GM23338 (cell line): Measurements from ENCODE around the gene SLC34A3. TPM values are rescaled to one million over a fixed set of nuclear protein-coding genes. Genes with fewer than 3 reads are reported as not detected.
A peak's percentile ranks its signal among the peaks of the same experiment; 100 is the strongest.

Experiments used
- ATAC-seq: fragments of 200-7000 bp; cut with Tn5 transposase; 3 replicates; pipeline ENCODE4 v1.9.1; 2020
- DNase-seq: peaks from one replicate; pipeline ENCODE4 v3.0.0-alpha.2; 2015; ENCODE audit warnings: low spot score
- H2AFZ ChIP-seq: fragments of 200-600 bp; sonication (generic); 2 replicates; pipeline ENCODE4 v1.8.0; 2016; ENCODE audit warnings: antibody characterized with exemption, mild to moderate bottlenecking, moderate library complexity
- H3F3A ChIP-seq: fragments of 200-600 bp; sonication (generic); replicated peaks from 2 replicates; pipeline ENCODE4 v1.8.0; 2017; ENCODE audit warnings: antibody characterized with exemption, mixed run types, low read depth
- H3K27ac ChIP-seq: fragments of 200-600 bp; sonication (generic); 2 replicates; pipeline ENCODE4 v1.6.1; 2016; ENCODE audit warnings: low read depth
- H3K27me3 ChIP-seq: fragments of 200-600 bp; sonication (generic); 2 replicates; pipeline ENCODE4 v1.8.0; 2016; ENCODE audit warnings: mild to moderate bottlenecking, mixed run types, moderate library complexity; ENCODE audit not compliant: insufficient read depth
- H3K36me3 ChIP-seq: fragments of 200-600 bp; sonication (generic); 2 replicates; pipeline ENCODE4 v1.8.0; 2016; ENCODE audit warnings: mild to moderate bottlenecking; ENCODE audit not compliant: insufficient read depth
- H3K4me1 ChIP-seq: fragments of 200-600 bp; sonication (generic); 2 replicates; pipeline ENCODE4 v1.8.0; 2016; ENCODE audit warnings: mild to moderate bottlenecking, moderate library complexity; ENCODE audit not compliant: insufficient read depth
- H3K4me2 ChIP-seq: fragments of 200-600 bp; sonication (generic); 2 replicates; pipeline ENCODE4 v1.7.1; 2017; ENCODE audit warnings: mixed run types
- H3K4me3 ChIP-seq: fragments of 200-600 bp; sonication (generic); 2 replicates; pipeline ENCODE4 v1.6.1; 2016; ENCODE audit warnings: mixed run types
- H3K79me2 ChIP-seq: fragments of 200-600 bp; sonication (generic); replicated peaks from 2 replicates; pipeline ENCODE4 v1.8.0; 2017; ENCODE audit warnings: mild to moderate bottlenecking; ENCODE audit not compliant: insufficient read depth
- H3K9me2 ChIP-seq: fragments of 200-600 bp; sonication (generic); 2 replicates; pipeline ENCODE4 v1.8.0; 2017; ENCODE audit not compliant: insufficient read depth
- H4K20me1 ChIP-seq: fragments of 200-600 bp; sonication (generic); replicated peaks from 2 replicates; pipeline ENCODE4 v1.8.0; 2017; ENCODE audit warnings: mild to moderate bottlenecking; ENCODE audit not compliant: insufficient read depth
- H3K27ac Mint-ChIP-seq: 2 replicates; pipeline ENCODE4 v1.8.0; 2020; ENCODE audit warnings: inconsistent platforms, mild to moderate bottlenecking, moderate library complexity, mixed read lengths
- H3K27me3 Mint-ChIP-seq: 3 replicates; pipeline ENCODE4 v1.8.0; 2022; ENCODE audit warnings: low read depth, mild to moderate bottlenecking, moderate library complexity, mixed read lengths, inconsistent platforms; ENCODE audit not compliant: insufficient read depth, poor library complexity
- H3K36me3 Mint-ChIP-seq: 3 replicates; pipeline ENCODE4 v1.8.0; 2021; ENCODE audit warnings: low read depth, mild to moderate bottlenecking, inconsistent platforms, moderate library complexity, mixed read lengths
- H3K4me1 Mint-ChIP-seq: 3 replicates; pipeline ENCODE4 v1.8.0; 2020; ENCODE audit warnings: mild to moderate bottlenecking, inconsistent platforms, mixed read lengths
- H3K4me3 Mint-ChIP-seq: 3 replicates; pipeline ENCODE4 v1.8.0; 2021; ENCODE audit warnings: moderate library complexity, mild to moderate bottlenecking, inconsistent platforms, mixed read lengths
- H3K9me3 Mint-ChIP-seq: 3 replicates; pipeline ENCODE4 v1.8.0; 2020; ENCODE audit warnings: moderate library complexity, mild to moderate bottlenecking, inconsistent platforms, mixed read lengths
- CREB1 ChIP-seq: fragments of 250-450 bp; sonication (Bioruptor Pico); IDR thresholded peaks from 2 replicates; pipeline ENCODE4 v1.5.0; 2020; ENCODE audit warnings: low read depth, mild to moderate bottlenecking, moderate library complexity
- EZH2 ChIP-seq: fragments of 200-600 bp; sonication (generic); IDR thresholded peaks from one replicate; pipeline ENCODE4 v1.8.0; 2017; ENCODE audit warnings: antibody characterized with exemption, mild to moderate bottlenecking, low read depth; ENCODE audit not compliant: unreplicated experiment
- JUNB ChIP-seq: IDR thresholded peaks from one replicate; pipeline ENCODE4 v1.6.1; 2016; ENCODE audit warnings: antibody characterized with exemption; ENCODE audit not compliant: unreplicated experiment
- ZNF331 ChIP-seq: fragments of 250-450 bp; sonication (Bioruptor Pico); IDR thresholded peaks from 2 replicates; pipeline ENCODE4 v1.5.0; 2020; ENCODE audit warnings: low read depth, mild to moderate bottlenecking, moderate library complexity
- polyA plus RNA-seq: library from polyadenylated mRNA; unstranded; fragments of >200 nt; fragmentation: Nextera tagmentation; extraction: Ambion mirVana; gene quantifications from 2 replicates; pipeline ENCODE4 v1.2.1, GENCODE V29; 2016
- total RNA-seq: library from RNA; depleted of rRNA; stranded (reverse); fragments of >200 nt; shearing (Covaris generic); gene quantifications from 2 replicates; pipeline ENCODE4 v1.2.3, GENCODE V29; 2014
- TF ChIP-seq, protein P1 (sequence below): fragments of 250-450 bp; sonication (Bioruptor Pico); IDR thresholded peaks from 2 replicates; pipeline ENCODE4 v1.5.0; 2020; ENCODE audit warnings: mild to moderate bottlenecking, moderate library complexity
- TF ChIP-seq, protein P2 (sequence below), 2 experiments: fragments of 200-600 bp in 1 of 2; sonication (generic) in 1 of 2; conservative IDR thresholded peaks; 2 replicates each; pipeline versions ENCODE4 v1.5.1 to v1.6.1; 2016 to 2017; ENCODE audit warnings: antibody characterized with exemption in 2 of 2, low read depth in 2 of 2, mild to moderate bottlenecking in 2 of 2, moderate library complexity in 1 of 2

SLC34A3 gene
- total and polyA plus RNA-seq, 2 experiments from 2014 or later: not detected

DNA sequence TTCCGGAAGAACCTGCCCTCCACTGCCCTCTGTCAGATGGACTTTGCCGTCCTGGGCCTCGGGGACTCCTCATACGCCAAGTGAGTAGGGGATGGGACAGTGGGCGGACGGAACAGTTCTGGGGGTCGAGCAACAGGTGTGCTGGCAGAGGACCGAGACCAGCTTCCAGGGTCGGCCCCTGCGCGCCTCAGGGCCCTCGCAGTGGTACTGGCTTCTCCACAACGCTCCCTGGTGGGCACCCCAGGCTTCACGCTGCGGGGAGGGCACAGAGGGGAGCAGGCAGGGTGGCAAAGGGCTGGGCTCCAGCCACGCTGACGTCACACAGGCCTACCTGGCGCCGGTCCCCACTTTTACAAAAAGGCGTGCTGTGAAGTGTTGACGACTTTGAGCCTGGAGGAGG, 18.2 kb upstream of the SLC34A3 start (continued):
- TF ChIP-seq, protein P1, sequence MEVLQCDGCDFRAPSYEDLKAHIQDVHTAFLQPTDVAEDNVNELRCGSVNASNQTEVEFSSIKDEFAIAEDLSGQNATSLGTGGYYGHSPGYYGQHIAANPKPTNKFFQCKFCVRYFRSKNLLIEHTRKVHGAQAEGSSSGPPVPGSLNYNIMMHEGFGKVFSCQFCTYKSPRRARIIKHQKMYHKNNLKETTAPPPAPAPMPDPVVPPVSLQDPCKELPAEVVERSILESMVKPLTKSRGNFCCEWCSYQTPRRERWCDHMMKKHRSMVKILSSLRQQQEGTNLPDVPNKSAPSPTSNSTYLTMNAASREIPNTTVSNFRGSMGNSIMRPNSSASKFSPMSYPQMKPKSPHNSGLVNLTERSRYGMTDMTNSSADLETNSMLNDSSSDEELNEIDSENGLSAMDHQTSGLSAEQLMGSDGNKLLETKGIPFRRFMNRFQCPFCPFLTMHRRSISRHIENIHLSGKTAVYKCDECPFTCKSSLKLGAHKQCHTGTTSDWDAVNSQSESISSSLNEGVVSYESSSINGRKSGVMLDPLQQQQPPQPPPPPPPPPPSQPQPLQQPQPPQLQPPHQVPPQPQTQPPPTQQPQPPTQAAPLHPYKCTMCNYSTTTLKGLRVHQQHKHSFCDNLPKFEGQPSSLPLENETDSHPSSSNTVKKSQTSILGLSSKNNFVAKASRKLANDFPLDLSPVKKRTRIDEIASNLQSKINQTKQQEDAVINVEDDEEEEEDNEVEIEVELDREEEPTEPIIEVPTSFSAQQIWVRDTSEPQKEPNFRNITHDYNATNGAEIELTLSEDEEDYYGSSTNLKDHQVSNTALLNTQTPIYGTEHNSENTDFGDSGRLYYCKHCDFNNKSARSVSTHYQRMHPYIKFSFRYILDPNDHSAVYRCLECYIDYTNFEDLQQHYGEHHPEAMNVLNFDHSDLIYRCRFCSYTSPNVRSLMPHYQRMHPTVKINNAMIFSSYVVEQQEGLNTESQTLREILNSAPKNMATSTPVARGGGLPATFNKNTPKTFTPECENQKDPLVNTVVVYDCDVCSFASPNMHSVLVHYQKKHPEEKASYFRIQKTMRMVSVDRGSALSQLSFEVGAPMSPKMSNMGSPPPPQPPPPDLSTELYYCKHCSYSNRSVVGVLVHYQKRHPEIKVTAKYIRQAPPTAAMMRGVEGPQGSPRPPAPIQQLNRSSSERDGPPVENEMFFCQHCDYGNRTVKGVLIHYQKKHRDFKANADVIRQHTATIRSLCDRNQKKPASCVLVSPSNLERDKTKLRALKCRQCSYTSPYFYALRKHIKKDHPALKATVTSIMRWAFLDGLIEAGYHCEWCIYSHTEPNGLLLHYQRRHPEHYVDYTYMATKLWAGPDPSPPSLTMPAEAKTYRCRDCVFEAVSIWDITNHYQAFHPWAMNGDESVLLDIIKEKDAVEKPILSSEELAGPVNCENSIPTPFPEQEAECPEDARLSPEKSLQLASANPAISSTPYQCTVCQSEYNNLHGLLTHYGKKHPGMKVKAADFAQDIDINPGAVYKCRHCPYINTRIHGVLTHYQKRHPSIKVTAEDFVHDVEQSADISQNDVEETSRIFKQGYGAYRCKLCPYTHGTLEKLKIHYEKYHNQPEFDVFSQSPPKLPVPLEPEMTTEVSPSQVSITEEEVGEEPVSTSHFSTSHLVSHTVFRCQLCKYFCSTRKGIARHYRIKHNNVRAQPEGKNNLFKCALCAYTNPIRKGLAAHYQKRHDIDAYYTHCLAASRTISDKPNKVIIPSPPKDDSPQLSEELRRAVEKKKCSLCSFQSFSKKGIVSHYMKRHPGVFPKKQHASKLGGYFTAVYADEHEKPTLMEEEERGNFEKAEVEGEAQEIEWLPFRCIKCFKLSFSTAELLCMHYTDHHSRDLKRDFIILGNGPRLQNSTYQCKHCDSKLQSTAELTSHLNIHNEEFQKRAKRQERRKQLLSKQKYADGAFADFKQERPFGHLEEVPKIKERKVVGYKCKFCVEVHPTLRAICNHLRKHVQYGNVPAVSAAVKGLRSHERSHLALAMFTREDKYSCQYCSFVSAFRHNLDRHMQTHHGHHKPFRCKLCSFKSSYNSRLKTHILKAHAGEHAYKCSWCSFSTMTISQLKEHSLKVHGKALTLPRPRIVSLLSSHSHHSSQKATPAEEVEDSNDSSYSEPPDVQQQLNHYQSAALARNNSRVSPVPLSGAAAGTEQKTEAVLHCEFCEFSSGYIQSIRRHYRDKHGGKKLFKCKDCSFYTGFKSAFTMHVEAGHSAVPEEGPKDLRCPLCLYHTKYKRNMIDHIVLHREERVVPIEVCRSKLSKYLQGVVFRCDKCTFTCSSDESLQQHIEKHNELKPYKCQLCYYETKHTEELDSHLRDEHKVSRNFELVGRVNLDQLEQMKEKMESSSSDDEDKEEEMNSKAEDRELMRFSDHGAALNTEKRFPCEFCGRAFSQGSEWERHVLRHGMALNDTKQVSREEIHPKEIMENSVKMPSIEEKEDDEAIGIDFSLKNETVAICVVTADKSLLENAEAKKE (CRISPR knock-in tag): no peak
- TF ChIP-seq CREB1 (CRISPR knock-in tag): no peak
- TF ChIP-seq EZH2: no peak
- TF ChIP-seq ZNF331 (CRISPR knock-in tag): no peak
- TF ChIP-seq JUNB: no peak

DNA sequence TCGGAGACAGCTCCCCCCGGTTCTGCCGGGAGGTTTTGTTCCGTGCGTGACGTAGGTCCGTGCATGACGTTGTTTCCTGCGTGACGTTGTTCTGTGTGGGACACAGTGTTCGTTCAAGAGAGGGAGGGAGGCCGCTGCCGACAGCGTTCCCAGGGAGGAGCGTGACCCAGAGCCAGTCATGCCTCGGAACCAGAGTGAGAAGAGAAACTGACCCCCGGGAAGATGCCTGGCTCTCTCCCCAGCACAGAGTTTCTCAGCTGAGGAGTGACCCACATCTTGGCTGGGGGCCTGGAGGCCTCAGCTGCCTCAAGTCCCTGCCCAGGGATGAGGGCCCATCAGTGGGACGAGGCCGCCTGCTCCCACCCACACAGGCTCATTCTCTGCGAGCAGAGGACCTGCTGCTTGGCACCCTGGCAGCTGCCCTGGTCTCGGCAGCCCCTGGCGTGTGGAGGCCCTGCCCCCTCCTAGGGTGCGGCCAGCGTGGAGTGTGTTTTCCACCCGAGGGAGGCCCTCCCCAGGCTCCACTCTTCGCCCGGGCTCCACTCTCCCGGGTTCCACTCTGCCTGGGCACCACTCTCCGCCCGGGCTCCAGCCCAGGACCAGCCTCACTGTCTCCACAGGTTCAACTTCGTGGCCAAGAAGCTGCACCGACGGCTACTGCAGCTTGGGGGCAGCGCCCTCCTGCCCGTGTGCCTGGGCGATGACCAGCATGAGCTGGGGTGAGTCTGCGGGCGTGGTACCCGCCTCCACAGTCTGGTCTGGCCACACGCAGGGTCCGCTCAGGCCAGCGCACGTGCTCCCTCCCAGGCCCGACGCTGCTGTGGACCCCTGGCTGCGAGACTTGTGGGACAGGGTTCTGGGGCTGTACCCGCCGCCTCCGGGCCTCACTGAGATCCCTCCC, 17.3 kb upstream of the SLC34A3 start:
- Histone ChIP-seq H3F3A (0 out of 2 replicates have a peak, but pooled peaks cover 3% of the 10 kb centered on the region), H3K36me3 (no peaks in the 10 kb centered on the region), H3K27me3 (no peaks in the 10 kb centered on the region), H3K9me2 (no peaks in the 10 kb centered on the region), H3K79me2 (no peaks in the 10 kb centered on the region), H3K27ac (no peak overlapping the region), H3K4me3 (no peak overlapping the region), H2AFZ (no peak overlapping the region), H3K4me2 (no peak overlapping the region), H4K20me1 (no peaks in the 10 kb centered on the region; the same call in 1 of the 2 replicates), H3K4me1 (no peaks in the 10 kb centered on the region)
- H3K27me3 Mint-ChIP-seq: peaks cover 2% of the 10 kb centered on the region
- DNase-seq (no peak), ATAC-seq (peak; percentile 5; the same call in 1 of the 3 replicates)
- TF ChIP-seq ZNF331 (CRISPR knock-in tag): no peak
- TF ChIP-seq, protein P2, sequence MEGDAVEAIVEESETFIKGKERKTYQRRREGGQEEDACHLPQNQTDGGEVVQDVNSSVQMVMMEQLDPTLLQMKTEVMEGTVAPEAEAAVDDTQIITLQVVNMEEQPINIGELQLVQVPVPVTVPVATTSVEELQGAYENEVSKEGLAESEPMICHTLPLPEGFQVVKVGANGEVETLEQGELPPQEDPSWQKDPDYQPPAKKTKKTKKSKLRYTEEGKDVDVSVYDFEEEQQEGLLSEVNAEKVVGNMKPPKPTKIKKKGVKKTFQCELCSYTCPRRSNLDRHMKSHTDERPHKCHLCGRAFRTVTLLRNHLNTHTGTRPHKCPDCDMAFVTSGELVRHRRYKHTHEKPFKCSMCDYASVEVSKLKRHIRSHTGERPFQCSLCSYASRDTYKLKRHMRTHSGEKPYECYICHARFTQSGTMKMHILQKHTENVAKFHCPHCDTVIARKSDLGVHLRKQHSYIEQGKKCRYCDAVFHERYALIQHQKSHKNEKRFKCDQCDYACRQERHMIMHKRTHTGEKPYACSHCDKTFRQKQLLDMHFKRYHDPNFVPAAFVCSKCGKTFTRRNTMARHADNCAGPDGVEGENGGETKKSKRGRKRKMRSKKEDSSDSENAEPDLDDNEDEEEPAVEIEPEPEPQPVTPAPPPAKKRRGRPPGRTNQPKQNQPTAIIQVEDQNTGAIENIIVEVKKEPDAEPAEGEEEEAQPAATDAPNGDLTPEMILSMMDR (conservative IDR thresholded peaks at IDR 0.05; ENCODE audit: low read depth in 2 of 2): peak in 1 of 2 experiments; percentile 59; a peak in 3 of 4 replicates
- no peak overlapping the region; the same call in 2 of the 3 replicates for H3K4me3 Mint-ChIP-seq
- no peak overlapping the region for H3K27ac Mint-ChIP-seq
- no peaks in the 10 kb centered on the region; the same call in 2 of the 3 replicates for H3K9me3 Mint-ChIP-seq
- H3K4me1 Mint-ChIP-seq: peaks cover 5% of the 10 kb centered on the region; the same call in 2 of the 3 replicates
- peaks cover 16% of the 10 kb centered on the region for H3K36me3 Mint-ChIP-seq
